HG03439 (cell line): ENCODE results near the gene ABHD4.
"Not testable (repeated sequence)": the region's sequence is repeated elsewhere in the genome, so short reads cannot be mapped to it uniquely, and the experiment has no call there.

ENCODE experiments used
- ATAC-seq: cut with Tn5 transposase; IDR thresholded peaks from one replicate; pipeline ENCODE4 v1.9.1; 2021; ENCODE audit warnings: mild to moderate bottlenecking, moderate library complexity; ENCODE audit not compliant: unreplicated experiment

Gene ABHD4

GRCh38 chr14:22598099-22598895 lies at the start of gene ABHD4:
ABHD4 (plus strand) TSS chr14:22598300; CDS start chr14:22598307, 7 bp downstream.
- ATAC-seq = peak; percentile 87

- ATAC-seq = no peak
Observed at GRCh38 chr14:22549324-22549962, 48.7 kb upstream of the ABHD4 start.

GRCh38 chr14:22549981-22550673 lies 48.0 kb upstream of the ABHD4 start:
- peak; percentile 51 for ATAC-seq

GRCh38 chr14:22551605-22551997 lies 46.5 kb upstream of the ABHD4 start:
- no peak for ATAC-seq

GRCh38 chr14:22552001-22552826 lies 45.9 kb upstream of the ABHD4 start:
- ATAC-seq = no peak

- no peak for ATAC-seq
Observed at GRCh38 chr14:22552827-22553076, 45.3 kb upstream of the ABHD4 start.

GRCh38 chr14:22553445-22553844 lies 44.7 kb upstream of the ABHD4 start:
- no peak for ATAC-seq

- ATAC-seq = not testable (repeated sequence)
Observed at GRCh38 chr14:22553861-22554497, 44.1 kb upstream of the ABHD4 start.

- ATAC-seq = no peak
Observed at GRCh38 chr14:22554498-22555383, 43.4 kb upstream of the ABHD4 start.

- ATAC-seq = no peak
Observed at GRCh38 chr14:22555384-22556011, 42.6 kb upstream of the ABHD4 start.

GRCh38 chr14:22556021-22556989 lies 41.8 kb upstream of the ABHD4 start:
- peak; percentile 65 for ATAC-seq

- peak; percentile 36 for ATAC-seq
Observed at GRCh38 chr14:22556990-22557623, 41.0 kb upstream of the ABHD4 start.

- no peak for ATAC-seq
Observed at GRCh38 chr14:22557846-22558220, 40.3 kb upstream of the ABHD4 start.

- ATAC-seq = no peak
Observed at GRCh38 chr14:22558221-22558913, 39.7 kb upstream of the ABHD4 start.

GRCh38 chr14:22559041-22559440 lies 39.1 kb upstream of the ABHD4 start:
- no peak for ATAC-seq

- no peak for ATAC-seq
Observed at GRCh38 chr14:22560662-22561365, 37.3 kb upstream of the ABHD4 start.

- ATAC-seq = no peak
Observed at GRCh38 chr14:22561366-22561660, 36.8 kb upstream of the ABHD4 start.
